ENCODE measurements around the gene VMAC. TPM values are rescaled to one million over a fixed set of nuclear protein-coding genes. Genes with fewer than 3 reads are reported as not detected.
A peak's percentile ranks its signal among the peaks of the same experiment; 100 is the strongest.
"Not testable (repeated sequence)": the region's sequence is repeated elsewhere in the genome, so short reads cannot be mapped to it uniquely, and the experiment has no call there.

VMAC gene, protein sequence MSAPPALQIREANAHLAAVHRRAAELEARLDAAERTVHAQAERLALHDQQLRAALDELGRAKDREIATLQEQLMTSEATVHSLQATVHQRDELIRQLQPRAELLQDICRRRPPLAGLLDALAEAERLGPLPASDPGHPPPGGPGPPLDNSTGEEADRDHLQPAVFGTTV
- 3.1 and 3.2 TPM in 2 replicates for polyA plus RNA-seq (2013)

DNA sequence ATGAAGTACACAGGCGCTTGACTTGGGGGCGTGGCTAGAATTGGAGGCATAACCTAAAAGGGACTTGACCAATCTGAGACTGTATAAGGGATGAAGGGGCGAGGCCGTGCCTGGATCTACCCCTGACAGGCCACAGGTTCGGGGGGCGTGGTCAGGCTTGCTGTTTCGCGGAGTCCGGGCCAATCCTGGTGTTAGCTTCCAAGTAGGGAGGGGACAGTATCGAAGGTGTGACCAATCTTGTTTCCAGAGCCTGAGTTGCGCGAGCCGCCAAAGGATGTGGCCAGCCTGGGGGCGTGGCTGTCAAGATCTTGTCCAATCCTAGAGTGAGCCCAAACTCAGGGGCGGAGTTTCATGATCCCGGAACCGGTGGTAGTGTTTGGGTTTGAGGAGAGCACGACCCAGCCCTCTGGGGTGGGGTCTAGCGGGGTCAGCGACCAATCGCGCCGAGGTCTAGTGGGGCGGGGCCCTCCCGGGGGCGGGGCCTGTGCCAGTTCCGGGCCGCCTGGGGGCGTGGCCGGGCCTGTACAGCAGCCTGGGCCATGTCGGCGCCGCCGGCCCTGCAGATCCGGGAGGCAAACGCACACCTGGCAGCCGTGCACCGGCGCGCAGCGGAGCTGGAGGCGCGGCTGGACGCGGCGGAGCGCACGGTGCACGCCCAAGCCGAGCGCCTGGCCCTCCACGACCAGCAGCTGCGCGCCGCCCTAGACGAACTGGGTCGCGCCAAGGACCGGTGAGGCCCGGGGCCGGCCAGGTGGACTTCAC is at the start of gene VMAC:
Gene VMAC (plus strand): TSS at position 521 of the 762 bp plus-strand sequence. CDS start 19 bp downstream, at position 540.
- H2BK12ac ChIP-seq (ENCODE audit: low read length), result no peak within 1 kb of the TSS
- no peak within 1 kb of the TSS for H4K12ac ChIP-seq (ENCODE audit: low read depth, low read length)
- H3K9me3 ChIP-seq (ENCODE audit: insufficient read depth, low read depth, low read length), result no peaks in the 10 kb centered on the region
- H3K4me1 ChIP-seq (ENCODE audit: control insufficient read depth in 1 of 2, insufficient read depth in 2 of 2, low read length in 2 of 2), result peaks cover 15% of the 10 kb centered on the region in 2 experiments
- no peak within 1 kb of the TSS for H2BK120ac ChIP-seq (ENCODE audit: insufficient read depth, low read length, poor library complexity)
- peak within 1 kb of the TSS; percentile 27 for H4K91ac ChIP-seq (ENCODE audit: low read depth, low read length)
- peak within 1 kb of the TSS; percentile 97 for H3K4me3 ChIP-seq (ENCODE audit: low read depth, low read length)
- H3K36me3 ChIP-seq (ENCODE audit: control insufficient read depth in 1 of 2, insufficient read depth in 2 of 2, low read length in 2 of 2), result peaks cover 9 to 12% of the 10 kb centered on the region in 2 experiments
- peak within 1 kb of the TSS; percentile 0 for H3K14ac ChIP-seq (ENCODE audit: low read length)
- WGBS (ENCODE audit: extremely low coverage, insufficient coverage, insufficient read length), result no CpG with 5 or more reads among the region's 61 CpGs
- peaks cover 16% of the 10 kb centered on the region for H3K79me1 ChIP-seq (ENCODE audit: low read length)
- DNase-seq, result peak; percentile 100
- peak within 1 kb of the TSS; percentile 56 for H4K8ac ChIP-seq (ENCODE audit: low read depth, low read length)
- H3K27me3 ChIP-seq (ENCODE audit: insufficient read depth, low read length), result no peaks in the 10 kb centered on the region
- peak within 1 kb of the TSS; percentile 55 for H3K9ac ChIP-seq (ENCODE audit: low read length)
- no peak within 1 kb of the TSS for H2AK5ac ChIP-seq (ENCODE audit: low read length)
- H2AFZ ChIP-seq (ENCODE audit: insufficient read depth, low read length, poor library complexity), result peak within 1 kb of the TSS; percentile 42
- peak within 1 kb of the TSS; percentile 63 for H3K27ac ChIP-seq (ENCODE audit: low read depth, low read length)
- H3K4ac ChIP-seq (ENCODE audit: low read depth, low read length), result no peak within 1 kb of the TSS
- peak within 1 kb of the TSS; percentile 54 for H2BK5ac ChIP-seq (ENCODE audit: low read depth, low read length, poor library complexity)
- H3K79me2 ChIP-seq (ENCODE audit: control insufficient read depth, insufficient read depth, low read length, poor library complexity), result peaks cover 16% of the 10 kb centered on the region
- H3K4me2 ChIP-seq (ENCODE audit: low read length), result peak within 1 kb of the TSS; percentile 94
- H3K18ac ChIP-seq (ENCODE audit: low read length), result peak within 1 kb of the TSS; percentile 24
- H3K23ac ChIP-seq (ENCODE audit: low read length), result no peak within 1 kb of the TSS

DNA sequence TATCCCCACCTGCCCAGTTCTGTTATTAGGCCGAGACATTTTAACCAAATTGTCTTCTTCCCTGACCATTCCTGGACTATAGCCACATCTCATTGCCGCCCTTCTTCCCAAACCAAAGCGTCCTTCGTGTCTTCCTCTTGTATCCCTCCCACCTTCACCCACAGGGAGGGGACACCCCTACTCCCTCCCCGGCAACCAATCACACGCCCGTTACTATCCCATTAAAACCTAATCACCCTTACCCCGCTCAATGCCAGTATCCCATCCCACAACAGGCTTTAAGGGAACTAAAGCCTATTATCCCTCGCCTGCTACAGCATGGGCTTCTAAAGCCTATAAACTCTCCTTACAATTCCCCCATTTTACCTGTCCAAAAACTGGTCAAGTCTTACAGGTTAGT is 49.5 kb upstream of the VMAC start:
- H3K4me3 ChIP-seq (ENCODE audit: low read depth, low read length); H2BK12ac ChIP-seq (ENCODE audit: low read length); H3K79me1 ChIP-seq (ENCODE audit: low read length); H3K9me3 ChIP-seq (ENCODE audit: insufficient read depth, low read depth, low read length); H3K14ac ChIP-seq (ENCODE audit: low read length); H2BK120ac ChIP-seq (ENCODE audit: insufficient read depth, low read length, poor library complexity); H3K27ac ChIP-seq (ENCODE audit: low read depth, low read length); H3K4me2 ChIP-seq (ENCODE audit: low read length); H3K23ac ChIP-seq (ENCODE audit: low read length); H4K12ac ChIP-seq (ENCODE audit: low read depth, low read length); H2AK5ac ChIP-seq (ENCODE audit: low read length); H4K8ac ChIP-seq (ENCODE audit: low read depth, low read length); DNase-seq; H3K36me3 ChIP-seq (ENCODE audit: control insufficient read depth in 1 of 2, insufficient read depth in 2 of 2, low read length in 2 of 2); H4K91ac ChIP-seq (ENCODE audit: low read depth, low read length); H2AFZ ChIP-seq (ENCODE audit: insufficient read depth, low read length, poor library complexity); H3K79me2 ChIP-seq (ENCODE audit: control insufficient read depth, insufficient read depth, low read length, poor library complexity); H3K9ac ChIP-seq (ENCODE audit: low read length); H3K4me1 ChIP-seq (ENCODE audit: control insufficient read depth in 1 of 2, insufficient read depth in 2 of 2, low read length in 2 of 2); H3K18ac ChIP-seq (ENCODE audit: low read length); H3K4ac ChIP-seq (ENCODE audit: low read depth, low read length); H3K27me3 ChIP-seq (ENCODE audit: insufficient read depth, low read length); H2BK5ac ChIP-seq (ENCODE audit: low read depth, low read length, poor library complexity): not testable (repeated sequence)
- no CpG with 5 or more reads among the region's 9 CpGs for WGBS (ENCODE audit: extremely low coverage, insufficient coverage, insufficient read length)

DNA sequence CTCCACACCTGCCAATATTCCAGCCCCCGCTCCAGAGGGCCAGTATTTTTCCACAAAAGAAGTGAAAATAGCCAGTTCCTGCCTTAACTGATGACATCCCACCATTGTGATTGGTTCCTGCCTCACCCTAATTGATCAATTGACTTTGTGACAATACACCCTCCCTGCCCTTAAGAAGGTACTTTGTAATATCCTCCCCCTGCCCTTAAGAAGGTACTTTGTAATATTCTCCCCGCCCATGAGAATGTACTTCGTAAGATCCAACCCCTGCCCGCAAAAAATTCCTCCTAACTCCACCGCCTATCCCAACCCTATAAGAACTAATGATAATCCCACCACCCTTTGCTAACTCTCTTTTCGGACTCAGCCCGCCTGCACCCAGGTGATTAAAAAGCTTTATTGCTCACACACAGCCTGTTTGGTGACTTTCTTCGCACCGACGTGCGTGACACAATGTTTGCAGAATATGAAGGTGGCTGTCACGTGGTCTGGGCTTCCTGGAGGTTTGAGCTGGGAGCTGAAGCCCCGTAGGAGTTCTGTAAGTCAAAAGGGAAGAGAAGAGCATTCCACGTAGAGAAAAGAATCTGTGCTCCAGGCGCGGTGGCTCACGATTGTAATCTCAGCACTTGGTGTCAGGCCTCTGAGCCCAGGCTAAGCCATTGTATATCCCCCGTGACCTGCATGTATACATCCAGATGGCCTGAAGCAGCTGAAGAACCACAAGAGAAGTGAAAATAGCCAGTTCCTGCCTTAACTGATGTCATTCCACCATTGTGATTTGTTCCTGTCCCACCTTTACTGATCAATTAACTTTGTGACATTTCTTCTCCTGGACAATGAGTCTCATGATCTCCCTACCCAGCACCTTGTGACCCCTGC is 47.2 kb upstream of the VMAC start:
- no peak overlapping the region for H3K9ac ChIP-seq (ENCODE audit: low read length)
- no CpG with 5 or more reads among the region's 18 CpGs for WGBS (ENCODE audit: extremely low coverage, insufficient coverage, insufficient read length)
- peaks cover 1% of the 10 kb centered on the region for H3K9me3 ChIP-seq (ENCODE audit: insufficient read depth, low read depth, low read length)
- H3K4ac ChIP-seq (ENCODE audit: low read depth, low read length), result no peak overlapping the region
- peak; percentile 95 to 98 for DNase-seq
- no peak overlapping the region for H3K23ac ChIP-seq (ENCODE audit: low read length)
- no peak overlapping the region for H3K4me3 ChIP-seq (ENCODE audit: low read depth, low read length)
- H3K79me1 ChIP-seq (ENCODE audit: low read length), result no peaks in the 10 kb centered on the region
- no peak overlapping the region for H3K14ac ChIP-seq (ENCODE audit: low read length)
- H3K18ac ChIP-seq (ENCODE audit: low read length), result no peak overlapping the region
- no peak overlapping the region for H3K4me2 ChIP-seq (ENCODE audit: low read length)
- H3K36me3 ChIP-seq (ENCODE audit: control insufficient read depth in 1 of 2, insufficient read depth in 2 of 2, low read length in 2 of 2), result no peaks in the 10 kb centered on the region
- no peak overlapping the region for H4K12ac ChIP-seq (ENCODE audit: low read depth, low read length)
- no peak overlapping the region for H4K8ac ChIP-seq (ENCODE audit: low read depth, low read length)
- no peak overlapping the region for H2BK5ac ChIP-seq (ENCODE audit: low read depth, low read length, poor library complexity)
- no peak overlapping the region for H2AK5ac ChIP-seq (ENCODE audit: low read length)
- H2BK12ac ChIP-seq (ENCODE audit: low read length), result no peak overlapping the region
- H3K4me1 ChIP-seq (ENCODE audit: control insufficient read depth in 1 of 2, insufficient read depth in 2 of 2, low read length in 2 of 2), result peaks cover 0 to 3% of the 10 kb centered on the region in 2 experiments
- H3K79me2 ChIP-seq (ENCODE audit: control insufficient read depth, insufficient read depth, low read length, poor library complexity), result no peaks in the 10 kb centered on the region
- no peak overlapping the region for H2AFZ ChIP-seq (ENCODE audit: insufficient read depth, low read length, poor library complexity)
- H3K27ac ChIP-seq (ENCODE audit: low read depth, low read length), result no peak overlapping the region
- H3K27me3 ChIP-seq (ENCODE audit: insufficient read depth, low read length), result no peaks in the 10 kb centered on the region
- H2BK120ac ChIP-seq (ENCODE audit: insufficient read depth, low read length, poor library complexity), result no peak overlapping the region
- no peak overlapping the region for H4K91ac ChIP-seq (ENCODE audit: low read depth, low read length)

DNA sequence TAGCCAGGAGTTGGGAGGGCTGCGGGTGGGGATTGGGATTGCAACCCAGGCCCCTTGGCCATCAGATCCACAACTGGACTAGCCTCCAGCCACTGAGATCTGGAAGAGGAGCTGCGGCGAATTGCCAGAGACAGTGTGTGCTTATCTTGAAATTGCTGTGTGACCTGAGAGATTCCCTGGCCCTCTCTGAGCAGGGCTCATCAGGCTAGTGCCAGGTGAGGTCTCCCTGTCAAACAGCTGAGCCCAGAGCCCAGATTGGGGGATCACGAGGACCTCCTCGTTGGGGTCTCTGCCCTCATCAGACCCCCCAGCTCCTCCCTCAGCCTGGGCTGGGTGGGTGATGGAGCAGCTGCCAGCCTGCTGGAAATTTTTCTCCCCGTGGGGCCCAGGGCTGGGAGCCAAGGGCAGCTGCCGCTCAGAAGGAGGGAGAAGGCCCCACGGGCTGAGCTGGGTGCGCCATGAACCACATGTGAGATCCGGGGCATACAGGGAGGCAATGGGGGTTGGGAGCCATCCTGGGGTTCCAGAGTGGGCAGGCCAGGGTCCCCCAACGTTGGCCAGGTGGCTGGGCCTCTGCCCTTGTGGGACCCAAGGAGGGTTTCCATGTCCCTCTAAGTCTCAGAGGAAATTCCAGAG is 41.5 kb upstream of the VMAC start:
- Histone ChIP-seq H3K23ac (ENCODE audit: low read length) (no peak overlapping the region), H4K91ac (ENCODE audit: low read depth, low read length) (no peak overlapping the region), H3K79me1 (ENCODE audit: low read length) (no peaks in the 10 kb centered on the region), H3K27ac (ENCODE audit: low read depth, low read length) (no peak overlapping the region), H2AK5ac (ENCODE audit: low read length) (no peak overlapping the region), H3K4ac (ENCODE audit: low read depth, low read length) (no peak overlapping the region), H3K79me2 (ENCODE audit: control insufficient read depth, insufficient read depth, low read length, poor library complexity) (no peaks in the 10 kb centered on the region), H3K36me3 (ENCODE audit: control insufficient read depth in 1 of 2, insufficient read depth in 2 of 2, low read length in 2 of 2) (no peaks in the 10 kb centered on the region), H3K18ac (ENCODE audit: low read length) (no peak overlapping the region), H4K12ac (ENCODE audit: low read depth, low read length) (no peak overlapping the region), H3K4me2 (ENCODE audit: low read length) (no peak overlapping the region), H2BK12ac (ENCODE audit: low read length) (no peak overlapping the region), H3K9ac (ENCODE audit: low read length) (no peak overlapping the region), H3K4me1 (ENCODE audit: control insufficient read depth in 1 of 2, insufficient read depth in 2 of 2, low read length in 2 of 2) (peaks cover 0 to 3% of the 10 kb centered on the region in 2 experiments), H3K4me3 (ENCODE audit: low read depth, low read length) (no peak overlapping the region), H2BK5ac (ENCODE audit: low read depth, low read length, poor library complexity) (no peak overlapping the region), H3K14ac (ENCODE audit: low read length) (no peak overlapping the region), H4K8ac (ENCODE audit: low read depth, low read length) (no peak overlapping the region), H3K27me3 (ENCODE audit: insufficient read depth, low read length) (no peaks in the 10 kb centered on the region), H2AFZ (ENCODE audit: insufficient read depth, low read length, poor library complexity) (no peak overlapping the region), H2BK120ac (ENCODE audit: insufficient read depth, low read length, poor library complexity) (no peak overlapping the region), H3K9me3 (ENCODE audit: insufficient read depth, low read depth, low read length) (peaks cover 1% of the 10 kb centered on the region)
- WGBS (ENCODE audit: extremely low coverage, insufficient coverage, insufficient read length), result no CpG with 5 or more reads among the region's 11 CpGs
- no peak for DNase-seq

Data from trophoblast cell (in vitro differentiated cells and primary cell).